HG03439 (cell line): Measurements from ENCODE around the gene PLB1.

Experiments
- ATAC-seq: cut with Tn5 transposase; IDR thresholded peaks from one replicate; pipeline ENCODE4 v1.9.1; 2021; ENCODE audit warnings: mild to moderate bottlenecking, moderate library complexity; ENCODE audit not compliant: unreplicated experiment

PLB1 gene

DNA sequence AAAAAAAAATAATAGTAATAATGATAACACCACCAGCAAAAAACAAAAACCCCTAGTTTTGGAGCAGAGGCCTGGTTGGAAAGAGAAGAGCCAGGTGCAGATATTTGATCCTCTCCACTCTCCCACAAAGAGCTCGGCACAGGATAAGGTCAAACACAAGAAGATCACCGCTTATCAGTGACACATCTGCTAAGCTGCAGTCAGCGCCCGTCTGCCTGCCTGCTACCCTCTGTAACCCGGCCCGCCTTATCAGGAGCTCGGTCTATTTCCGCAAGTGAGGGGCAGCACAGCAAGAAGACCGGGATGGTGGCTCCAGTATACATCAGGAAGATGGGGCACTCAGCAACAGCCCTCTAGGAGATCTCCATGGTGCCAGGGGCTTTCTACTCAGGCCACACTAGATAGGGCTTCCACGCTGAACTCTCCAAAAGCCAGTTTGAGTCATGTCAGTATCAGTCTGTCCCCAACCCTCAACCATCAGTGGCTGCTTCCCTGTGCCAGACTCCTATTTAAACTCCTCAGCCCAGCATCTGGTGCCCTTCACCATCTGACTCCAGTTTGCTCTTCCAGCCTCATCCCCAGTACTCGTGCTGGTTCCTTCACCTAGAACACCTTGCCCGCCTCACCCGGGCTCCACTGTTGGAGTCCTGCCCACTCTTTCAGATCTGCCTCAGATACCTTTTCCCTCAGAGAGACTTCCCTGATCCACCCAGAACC is 188.4 kb downstream of the PLB1 start:
- ATAC-seq, result no peak

DNA sequence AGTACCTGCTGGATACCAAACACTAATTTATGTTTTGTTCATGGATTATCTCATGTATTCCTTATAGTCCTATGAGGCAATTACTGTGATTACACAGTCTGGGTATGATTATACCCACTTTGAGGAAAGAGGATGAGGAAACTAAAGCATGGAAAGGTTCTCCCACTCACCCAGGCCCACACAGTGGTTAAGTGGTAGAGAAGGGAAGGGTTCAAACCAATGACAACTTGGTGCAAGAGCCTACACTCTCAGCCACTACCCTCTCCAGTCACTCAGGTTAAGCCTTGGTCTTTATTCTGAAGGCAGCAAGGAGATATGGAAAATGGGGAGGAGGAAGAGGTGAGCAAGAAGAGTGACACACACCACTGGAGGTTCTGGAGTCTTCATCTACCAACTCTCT is 191.3 kb downstream of the PLB1 start:
- ATAC-seq, result no peak

- ATAC-seq, result no peak
Measured at GRCh38 chr2:28687640-28688385, 192.0 kb downstream of the PLB1 start.

DNA sequence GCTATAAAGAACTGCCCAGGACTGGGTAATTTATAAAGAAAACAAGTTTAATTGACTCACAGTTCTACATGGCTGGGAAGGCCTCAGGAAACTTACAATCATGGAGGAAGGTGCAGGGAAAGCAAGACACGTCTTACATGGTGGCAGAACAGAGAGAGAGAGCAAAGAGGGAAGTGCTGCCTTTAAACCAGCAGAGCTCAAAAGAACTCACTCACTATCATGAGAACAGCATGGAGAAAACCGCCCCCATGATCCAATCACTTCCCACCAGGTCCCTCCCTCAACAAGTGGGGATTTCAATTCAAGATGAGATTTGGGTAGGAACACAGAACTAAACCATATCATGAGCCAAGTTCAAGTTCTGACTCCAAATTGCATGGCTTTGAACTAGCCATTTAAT is 193.0 kb downstream of the PLB1 start:
- ATAC-seq, result no peak

GRCh38 chr2:28689771-28690170 is 193.9 kb downstream of the PLB1 start:
- ATAC-seq, result no peak

DNA sequence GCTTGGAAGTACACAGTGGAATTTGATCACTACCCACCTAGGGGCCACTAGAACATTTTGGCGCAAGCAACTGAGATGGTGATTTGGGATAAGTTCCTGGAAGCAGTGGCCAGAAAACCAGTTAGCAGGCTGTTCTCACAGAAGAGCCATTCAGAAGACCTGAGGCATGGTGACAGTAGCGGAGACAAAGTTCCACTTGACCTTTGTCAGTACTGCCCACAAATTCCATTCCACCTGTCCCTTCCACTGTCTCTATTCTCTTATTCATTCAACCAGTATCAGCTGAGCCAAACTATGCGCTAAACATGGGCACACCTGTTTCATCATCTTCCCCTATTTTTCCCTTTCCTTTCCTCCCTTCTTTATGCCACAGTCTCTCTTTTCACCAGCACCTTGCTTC is 196.6 kb downstream of the PLB1 start:
- no peak for ATAC-seq

DNA sequence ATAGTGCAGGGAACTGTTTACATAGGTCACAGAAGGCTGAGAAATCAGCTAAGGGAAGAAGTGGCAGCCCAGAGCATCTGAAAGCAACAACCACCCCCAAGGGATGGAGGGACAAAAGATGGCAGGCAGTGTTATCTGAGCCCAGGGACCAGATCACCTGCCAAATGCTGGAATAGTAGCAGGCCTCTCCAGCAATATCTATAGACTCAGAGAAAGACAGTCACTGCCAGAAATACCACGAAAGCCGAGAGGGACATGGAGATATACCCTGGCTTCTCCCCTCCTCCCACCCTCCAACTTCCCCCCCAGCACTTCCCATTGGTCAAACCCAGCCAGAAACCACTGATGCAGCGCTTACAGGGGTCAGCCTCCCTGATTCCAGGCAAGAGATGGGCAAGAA is 197.4 kb downstream of the PLB1 start:
- no peak for ATAC-seq
